ENCODE results near the gene FZD1. TPM values are rescaled to one million over a fixed set of nuclear protein-coding genes. Genes with fewer than 3 reads are reported as not detected.

Gene FZD1
- polyA plus RNA-seq, 1 donor from 2014 or later: 2.9 TPM

DNA sequence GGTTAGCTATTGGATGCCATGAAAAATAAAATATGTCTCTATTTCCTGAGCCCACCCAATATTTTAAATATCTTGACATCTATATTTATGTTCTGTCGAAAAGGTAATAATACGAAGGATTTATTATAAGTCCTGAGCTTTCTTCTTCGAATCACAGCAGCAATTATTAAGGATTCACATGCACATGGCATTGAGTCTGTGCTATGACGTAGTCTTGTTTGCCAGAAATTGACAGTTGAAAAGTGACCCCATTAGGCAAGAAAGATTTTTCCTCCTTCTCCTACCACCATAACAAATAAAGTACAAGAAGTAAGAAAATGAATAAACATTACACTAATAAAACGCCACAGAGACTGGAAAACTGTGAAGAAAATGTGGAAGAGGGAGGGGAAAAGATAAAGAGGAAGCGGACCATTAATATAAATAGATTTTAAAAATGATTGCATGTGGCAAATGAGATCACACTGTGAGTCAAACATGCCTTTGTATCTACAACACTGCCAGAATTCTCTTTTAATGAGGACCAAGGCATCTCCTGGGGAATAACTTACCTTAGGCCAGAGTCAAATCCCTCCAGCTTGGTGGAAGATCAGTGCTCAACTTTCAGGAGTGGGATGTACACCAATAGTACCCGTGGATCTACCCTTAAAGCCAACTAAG, 21.6 kb downstream of the FZD1 start:
- H2AFZ ChIP-seq (ENCODE audit: low read depth, low read length): no peak overlapping the region
- H3K4me2 ChIP-seq (ENCODE audit: low read length): no peak overlapping the region

DNA sequence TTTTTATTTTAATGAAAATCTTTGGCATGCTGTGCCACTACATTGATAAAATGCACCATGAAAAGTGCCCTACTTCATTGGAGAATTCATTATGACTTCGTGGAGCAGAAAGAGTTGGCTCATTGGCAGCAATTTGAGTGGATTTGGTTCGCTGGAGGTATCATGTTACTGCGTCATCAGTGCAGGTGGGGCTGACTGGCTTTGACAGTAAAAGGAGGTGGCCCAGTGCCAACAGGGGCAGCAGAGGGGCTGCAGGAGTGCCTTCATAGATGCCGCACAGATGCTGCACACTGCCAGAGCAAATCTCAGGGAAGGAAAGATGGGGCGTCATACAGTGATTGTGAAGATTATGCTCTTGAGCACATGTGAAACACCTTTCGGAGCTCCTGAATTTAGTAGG, 22.2 kb downstream of the FZD1 start:
- Histone ChIP-seq H3K36me3 (ENCODE audit: insufficient read depth, low read length) (no peaks in the 10 kb centered on the region), H3F3A (ENCODE audit: insufficient read depth, low read length, poor library complexity, severe bottlenecking) (no peaks in the 10 kb centered on the region), H3K79me2 (replicated peaks; ENCODE audit: insufficient read depth, low read length) (no peaks in the 10 kb centered on the region), H3K27me3 (ENCODE audit: insufficient read depth, low read depth, low read length) (no peaks in the 10 kb centered on the region), H2AFZ (ENCODE audit: low read depth, low read length) (no peak overlapping the region), H3K9ac (ENCODE audit: low read length) (no peak overlapping the region), H3K27ac (ENCODE audit: low read length) (no peak overlapping the region), H3K4me2 (ENCODE audit: low read length) (no peak overlapping the region), H3K9me2 (ENCODE audit: insufficient read depth, low read length) (no peaks in the 10 kb centered on the region), H3K4me3 (ENCODE audit: low read length) (no peak overlapping the region), H3K9me3 (ENCODE audit: low read length) (no peaks in the 10 kb centered on the region), H4K20me1 (ENCODE audit: insufficient read depth) (no peaks in the 10 kb centered on the region)
- TF ChIP-seq EP300 (conservative IDR thresholded peaks at IDR 0.05; ENCODE audit: poor library complexity, severe bottlenecking) (no peak), MXI1 (conservative IDR thresholded peaks at IDR 0.05; ENCODE audit: poor library complexity, severe bottlenecking) (no peak), RAD21 (conservative IDR thresholded peaks at IDR 0.05) (no peak), POLR2AphosphoS5 (IDR thresholded peaks at IDR 0.05) (no peak), CTCF (IDR thresholded peaks at IDR 0.05; ENCODE audit: poor library complexity, severe bottlenecking) (no peak), TAF1 (IDR thresholded peaks at IDR 0.05; ENCODE audit: low read depth) (no peak)

More for the DNA sequence above, 21.6 kb downstream of the FZD1 start:
- Histone ChIP-seq H3K27me3 (ENCODE audit: insufficient read depth, low read depth, low read length) (no peaks in the 10 kb centered on the region), H3K36me3 (ENCODE audit: insufficient read depth, low read length) (no peaks in the 10 kb centered on the region), H3K4me3 (ENCODE audit: low read length) (no peak overlapping the region), H3K27ac (ENCODE audit: low read length) (no peak overlapping the region), H3K9ac (ENCODE audit: low read length) (no peak overlapping the region), H3K79me2 (replicated peaks; ENCODE audit: insufficient read depth, low read length) (no peaks in the 10 kb centered on the region), H3K9me2 (ENCODE audit: insufficient read depth, low read length) (no peaks in the 10 kb centered on the region), H4K20me1 (ENCODE audit: insufficient read depth) (no peaks in the 10 kb centered on the region), H3K9me3 (ENCODE audit: low read length) (no peaks in the 10 kb centered on the region), H3F3A (ENCODE audit: insufficient read depth, low read length, poor library complexity, severe bottlenecking) (no peaks in the 10 kb centered on the region)
- TF ChIP-seq RAD21 (conservative IDR thresholded peaks at IDR 0.05) (no peak), EP300 (conservative IDR thresholded peaks at IDR 0.05; ENCODE audit: poor library complexity, severe bottlenecking) (no peak), POLR2AphosphoS5 (IDR thresholded peaks at IDR 0.05) (no peak), MXI1 (conservative IDR thresholded peaks at IDR 0.05; ENCODE audit: poor library complexity, severe bottlenecking) (no peak), TAF1 (IDR thresholded peaks at IDR 0.05; ENCODE audit: low read depth) (no peak), CTCF (IDR thresholded peaks at IDR 0.05; ENCODE audit: poor library complexity, severe bottlenecking) (no peak), SMC3 (conservative IDR thresholded peaks at IDR 0.05; ENCODE audit: poor library complexity) (no peak), REST (IDR thresholded peaks at IDR 0.05; ENCODE audit: borderline replicate concordance) (no peak), EZH2 (IDR thresholded peaks at IDR 0.05; ENCODE audit: borderline replicate concordance, insufficient read depth, low read length, poor library complexity, severe bottlenecking) (no peak)

Data from neural cell (in vitro differentiated cells).